ENCODE results near the gene UNC45A.

UNC45A gene

DNA sequence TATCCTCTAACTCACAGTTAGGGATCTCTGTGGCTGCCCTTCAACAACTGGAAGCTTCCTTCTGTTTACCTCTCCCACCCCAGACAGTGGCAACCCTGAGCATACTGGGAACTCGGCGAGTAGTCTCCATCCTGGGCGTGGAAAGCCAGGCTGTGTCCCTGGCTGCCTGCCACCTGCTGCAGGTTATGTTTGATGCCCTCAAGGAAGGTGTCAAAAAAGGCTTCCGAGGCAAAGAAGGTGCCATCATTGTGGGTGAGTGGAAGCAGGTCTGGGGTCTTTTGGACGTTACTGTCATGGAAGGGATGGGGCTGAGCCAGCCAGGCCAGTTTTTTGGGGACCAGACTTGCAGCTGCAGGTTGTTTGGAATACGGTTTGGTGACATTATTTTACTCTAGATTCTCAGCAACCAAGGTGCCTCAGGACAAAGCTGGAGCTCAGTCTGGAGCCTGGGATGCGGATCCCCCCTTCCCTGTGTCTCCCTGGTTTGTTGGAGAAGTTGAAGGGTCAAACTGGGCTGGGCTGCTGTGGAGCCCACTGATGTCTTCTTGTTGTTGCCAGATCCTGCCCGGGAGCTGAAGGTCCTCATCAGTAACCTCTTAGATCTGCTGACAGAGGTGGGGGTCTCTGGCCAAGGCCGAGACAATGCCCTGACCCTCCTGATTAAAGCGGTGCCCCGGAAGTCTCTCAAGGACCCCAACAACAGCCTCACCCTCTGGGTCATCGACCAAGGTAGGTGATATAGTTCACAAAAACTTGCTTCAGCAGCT is 7.5 kb downstream of the UNC45A start:
- no peak for DNase-seq
- H3K79me2 ChIP-seq (ENCODE audit: control insufficient read depth, insufficient read depth, low read length): no peaks in the 10 kb centered on the region
- no CpG with 5 or more reads among the region's 12 CpGs for WGBS (ENCODE audit: extremely low coverage, insufficient coverage, low lambda C conversion rate)

GRCh38 chr15:90945091-90945490 is 10.0 kb downstream of the UNC45A start:
- Histone ChIP-seq H3K9ac (ENCODE audit: low read length) (no peak overlapping the region), H3K79me2 (ENCODE audit: control insufficient read depth, insufficient read depth, low read length) (no peaks in the 10 kb centered on the region), H4K5ac (ENCODE audit: low read length) (no peak overlapping the region), H2AK5ac (ENCODE audit: low read length) (no peak overlapping the region), H3K4ac (ENCODE audit: low read depth, low read length) (no peak overlapping the region), H3K56ac (ENCODE audit: low read length) (no peak overlapping the region), H3K18ac (ENCODE audit: low read length) (no peak overlapping the region), H3K23ac (ENCODE audit: low read length) (no peak overlapping the region), H3K79me1 (ENCODE audit: low read length) (no peaks in the 10 kb centered on the region), H2BK120ac (ENCODE audit: low read depth, low read length) (no peak overlapping the region), H3K27ac (ENCODE audit: low read depth, low read length) (no peak overlapping the region), H3K27me3 (ENCODE audit: insufficient read depth, low read length, poor library complexity) (no peaks in the 10 kb centered on the region), H3K4me2 (ENCODE audit: low read length) (no peak overlapping the region), H2BK5ac (ENCODE audit: low read length) (no peak overlapping the region), H3K4me1 (ENCODE audit: control insufficient read depth, low read depth, low read length) (no peaks in the 10 kb centered on the region), H2BK15ac (replicated peaks; ENCODE audit: low read depth) (no peak overlapping the region), H4K8ac (ENCODE audit: low read depth, low read length) (no peak overlapping the region), H3K36me3 (ENCODE audit: control insufficient read depth, insufficient read depth, low read length) (peaks cover 24% of the 10 kb centered on the region), H3K4me3 (ENCODE audit: low read length) (no peak overlapping the region)
- WGBS (ENCODE audit: extremely low coverage, insufficient coverage, low lambda C conversion rate): no CpG with 5 or more reads among the region's 7 CpGs
- DNase-seq: no peak

More for the DNA sequence above, 7.5 kb downstream of the UNC45A start:
- H3K4me3 ChIP-seq (ENCODE audit: low read length): no peak overlapping the region
- no peak overlapping the region for H4K8ac ChIP-seq (ENCODE audit: low read depth, low read length)
- H3K4ac ChIP-seq (ENCODE audit: low read depth, low read length): no peak overlapping the region
- H3K27ac ChIP-seq (ENCODE audit: low read depth, low read length): no peak overlapping the region
- no peaks in the 10 kb centered on the region for H3K79me1 ChIP-seq (ENCODE audit: low read length)
- no peak overlapping the region for H4K5ac ChIP-seq (ENCODE audit: low read length)
- no peaks in the 10 kb centered on the region for H3K27me3 ChIP-seq (ENCODE audit: insufficient read depth, low read length, poor library complexity)
- H3K4me2 ChIP-seq (ENCODE audit: low read length): no peak overlapping the region
- H3K18ac ChIP-seq (ENCODE audit: low read length): no peak overlapping the region
- H3K56ac ChIP-seq (ENCODE audit: low read length): no peak overlapping the region
- H3K4me1 ChIP-seq (ENCODE audit: control insufficient read depth, low read depth, low read length): no peaks in the 10 kb centered on the region
- H3K9ac ChIP-seq (ENCODE audit: low read length): no peak overlapping the region
- no peak overlapping the region for H3K23ac ChIP-seq (ENCODE audit: low read length)
- H2BK120ac ChIP-seq (ENCODE audit: low read depth, low read length): no peak overlapping the region
- peaks cover 24% of the 10 kb centered on the region for H3K36me3 ChIP-seq (ENCODE audit: control insufficient read depth, insufficient read depth, low read length)
- H2BK15ac ChIP-seq (replicated peaks; ENCODE audit: low read depth): no peak overlapping the region
- H2AK5ac ChIP-seq (ENCODE audit: low read length): no peak overlapping the region
- H2BK5ac ChIP-seq (ENCODE audit: low read length): no peak overlapping the region

DNA sequence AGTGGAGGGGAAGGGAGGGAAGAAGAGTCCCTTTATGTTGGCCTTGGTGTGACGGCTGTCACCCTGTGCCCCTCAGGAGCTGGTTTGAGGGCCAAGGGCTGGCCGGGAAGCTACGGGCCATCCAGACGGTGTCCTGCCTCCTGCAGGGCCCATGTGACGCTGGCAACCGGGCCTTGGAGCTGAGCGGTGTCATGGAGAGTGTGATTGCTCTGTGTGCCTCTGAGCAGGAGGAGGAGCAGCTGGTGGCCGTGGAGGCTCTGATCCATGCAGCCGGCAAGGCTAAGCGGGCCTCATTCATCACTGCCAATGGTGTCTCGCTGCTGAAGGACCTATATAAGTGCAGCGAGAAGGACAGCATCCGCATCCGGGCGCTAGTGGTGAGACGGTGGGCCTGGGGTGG is 11.5 kb downstream of the UNC45A start:
- Histone ChIP-seq H2AK5ac (ENCODE audit: low read length) (no peak overlapping the region), H4K8ac (ENCODE audit: low read depth, low read length) (no peak overlapping the region), H3K4me2 (ENCODE audit: low read length) (no peak overlapping the region), H3K9ac (ENCODE audit: low read length) (no peak overlapping the region), H3K79me1 (ENCODE audit: low read length) (no peaks in the 10 kb centered on the region), H3K36me3 (ENCODE audit: control insufficient read depth, insufficient read depth, low read length) (peaks cover 19% of the 10 kb centered on the region), H3K23ac (ENCODE audit: low read length) (no peak overlapping the region), H3K27me3 (ENCODE audit: insufficient read depth, low read length, poor library complexity) (no peaks in the 10 kb centered on the region), H3K18ac (ENCODE audit: low read length) (no peak overlapping the region), H4K5ac (ENCODE audit: low read length) (no peak overlapping the region), H3K4me3 (ENCODE audit: low read length) (no peak overlapping the region), H3K56ac (ENCODE audit: low read length) (no peak overlapping the region), H3K27ac (ENCODE audit: low read depth, low read length) (no peak overlapping the region), H3K4me1 (ENCODE audit: control insufficient read depth, low read depth, low read length) (no peaks in the 10 kb centered on the region), H2BK5ac (ENCODE audit: low read length) (no peak overlapping the region), H2BK15ac (replicated peaks; ENCODE audit: low read depth) (no peak overlapping the region), H3K4ac (ENCODE audit: low read depth, low read length) (no peak overlapping the region), H2BK120ac (ENCODE audit: low read depth, low read length) (no peak overlapping the region), H3K79me2 (ENCODE audit: control insufficient read depth, insufficient read depth, low read length) (no peaks in the 10 kb centered on the region)
- WGBS (ENCODE audit: extremely low coverage, insufficient coverage, low lambda C conversion rate): no CpG with 5 or more reads among the region's 16 CpGs
- no peak for DNase-seq

- Histone ChIP-seq H3K36me3 (ENCODE audit: control insufficient read depth, insufficient read depth, low read length) (peaks cover 19% of the 10 kb centered on the region), H3K79me2 (ENCODE audit: control insufficient read depth, insufficient read depth, low read length) (no peaks in the 10 kb centered on the region)
- WGBS (ENCODE audit: extremely low coverage, insufficient coverage, low lambda C conversion rate): no CpG with 5 or more reads among the region's 8 CpGs
Measured at GRCh38 chr15:90946941-90947576, 12.0 kb downstream of the UNC45A start.

DNA sequence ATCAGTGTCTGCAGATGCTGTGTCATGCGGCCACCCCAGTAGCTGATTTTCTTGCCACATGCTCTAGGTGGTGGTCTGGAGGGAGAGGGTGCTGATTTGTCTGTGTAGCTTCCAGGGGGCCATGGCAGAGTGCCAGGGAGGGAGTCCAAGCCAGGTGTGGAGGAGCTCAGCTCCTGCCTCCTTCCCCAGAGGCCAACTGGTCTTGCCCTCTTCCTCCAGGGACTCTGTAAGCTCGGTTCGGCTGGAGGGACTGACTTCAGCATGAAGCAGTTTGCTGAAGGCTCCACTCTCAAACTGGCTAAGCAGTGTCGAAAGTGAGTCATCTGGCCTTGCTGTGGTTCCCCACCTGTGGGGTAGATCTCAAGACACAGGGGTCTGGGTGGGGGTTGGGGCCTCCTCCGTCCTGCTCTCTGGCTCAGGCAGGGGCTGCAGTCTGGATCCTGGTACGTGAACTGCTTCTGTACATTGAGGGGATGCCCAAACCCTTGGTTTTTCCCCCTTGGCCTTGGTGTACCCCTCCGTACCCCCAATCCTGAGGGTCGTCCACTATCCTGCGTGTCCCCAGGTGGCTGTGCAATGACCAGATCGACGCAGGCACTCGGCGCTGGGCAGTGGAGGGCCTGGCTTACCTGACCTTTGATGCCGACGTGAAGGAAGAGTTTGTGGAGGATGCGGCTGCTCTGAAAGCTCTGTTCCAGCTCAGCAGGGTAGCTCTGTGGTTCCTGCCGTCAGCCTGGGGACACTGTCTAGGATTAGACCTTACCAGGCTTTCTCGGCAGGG is 12.7 kb downstream of the UNC45A start:
- Histone ChIP-seq H2AK5ac (ENCODE audit: low read length) (no peak overlapping the region), H3K23ac (ENCODE audit: low read length) (no peak overlapping the region), H3K79me1 (ENCODE audit: low read length) (no peaks in the 10 kb centered on the region), H3K27ac (ENCODE audit: low read depth, low read length) (no peak overlapping the region), H3K4ac (ENCODE audit: low read depth, low read length) (no peak overlapping the region), H2BK120ac (ENCODE audit: low read depth, low read length) (no peak overlapping the region), H3K56ac (ENCODE audit: low read length) (no peak overlapping the region), H3K27me3 (ENCODE audit: insufficient read depth, low read length, poor library complexity) (no peaks in the 10 kb centered on the region), H3K36me3 (ENCODE audit: control insufficient read depth, insufficient read depth, low read length) (peaks cover 16% of the 10 kb centered on the region), H3K4me3 (ENCODE audit: low read length) (no peak overlapping the region), H2BK15ac (replicated peaks; ENCODE audit: low read depth) (no peak overlapping the region), H3K9ac (ENCODE audit: low read length) (no peak overlapping the region), H3K4me1 (ENCODE audit: control insufficient read depth, low read depth, low read length) (no peaks in the 10 kb centered on the region), H4K5ac (ENCODE audit: low read length) (no peak overlapping the region), H4K8ac (ENCODE audit: low read depth, low read length) (no peak overlapping the region), H3K79me2 (ENCODE audit: control insufficient read depth, insufficient read depth, low read length) (no peaks in the 10 kb centered on the region), H3K4me2 (ENCODE audit: low read length) (no peak overlapping the region), H3K18ac (ENCODE audit: low read length) (no peak overlapping the region), H2BK5ac (ENCODE audit: low read length) (no peak overlapping the region)
- no peak for DNase-seq
- no CpG with 5 or more reads among the region's 18 CpGs for WGBS (ENCODE audit: extremely low coverage, insufficient coverage, low lambda C conversion rate)

More at GRCh38 chr15:90946941-90947576, 12.0 kb downstream of the UNC45A start:
- H4K5ac ChIP-seq (ENCODE audit: low read length): no peak overlapping the region
- DNase-seq: no peak
- no peak overlapping the region for H3K23ac ChIP-seq (ENCODE audit: low read length)
- H3K27ac ChIP-seq (ENCODE audit: low read depth, low read length): no peak overlapping the region
- H3K27me3 ChIP-seq (ENCODE audit: insufficient read depth, low read length, poor library complexity): no peaks in the 10 kb centered on the region
- no peak overlapping the region for H3K4me2 ChIP-seq (ENCODE audit: low read length)
- H2BK15ac ChIP-seq (replicated peaks; ENCODE audit: low read depth): no peak overlapping the region
- no peak overlapping the region for H3K9ac ChIP-seq (ENCODE audit: low read length)
- H2AK5ac ChIP-seq (ENCODE audit: low read length): no peak overlapping the region
- H3K18ac ChIP-seq (ENCODE audit: low read length): no peak overlapping the region
- H3K79me1 ChIP-seq (ENCODE audit: low read length): no peaks in the 10 kb centered on the region
- H2BK120ac ChIP-seq (ENCODE audit: low read depth, low read length): no peak overlapping the region
- no peak overlapping the region for H3K4me3 ChIP-seq (ENCODE audit: low read length)
- no peaks in the 10 kb centered on the region for H3K4me1 ChIP-seq (ENCODE audit: control insufficient read depth, low read depth, low read length)
- no peak overlapping the region for H2BK5ac ChIP-seq (ENCODE audit: low read length)
- H3K4ac ChIP-seq (ENCODE audit: low read depth, low read length): no peak overlapping the region
- H3K56ac ChIP-seq (ENCODE audit: low read length): no peak overlapping the region
- H4K8ac ChIP-seq (ENCODE audit: low read depth, low read length): no peak overlapping the region

Measured in mesendoderm (in vitro differentiated cells).